Measurements from ENCODE around the gene S100A5. TPM values are rescaled to one million over a fixed set of nuclear protein-coding genes. Genes with fewer than 3 reads are reported as not detected.

S100A5 gene
- total RNA-seq, 1 donor from 2014 or later = not detected

DNA sequence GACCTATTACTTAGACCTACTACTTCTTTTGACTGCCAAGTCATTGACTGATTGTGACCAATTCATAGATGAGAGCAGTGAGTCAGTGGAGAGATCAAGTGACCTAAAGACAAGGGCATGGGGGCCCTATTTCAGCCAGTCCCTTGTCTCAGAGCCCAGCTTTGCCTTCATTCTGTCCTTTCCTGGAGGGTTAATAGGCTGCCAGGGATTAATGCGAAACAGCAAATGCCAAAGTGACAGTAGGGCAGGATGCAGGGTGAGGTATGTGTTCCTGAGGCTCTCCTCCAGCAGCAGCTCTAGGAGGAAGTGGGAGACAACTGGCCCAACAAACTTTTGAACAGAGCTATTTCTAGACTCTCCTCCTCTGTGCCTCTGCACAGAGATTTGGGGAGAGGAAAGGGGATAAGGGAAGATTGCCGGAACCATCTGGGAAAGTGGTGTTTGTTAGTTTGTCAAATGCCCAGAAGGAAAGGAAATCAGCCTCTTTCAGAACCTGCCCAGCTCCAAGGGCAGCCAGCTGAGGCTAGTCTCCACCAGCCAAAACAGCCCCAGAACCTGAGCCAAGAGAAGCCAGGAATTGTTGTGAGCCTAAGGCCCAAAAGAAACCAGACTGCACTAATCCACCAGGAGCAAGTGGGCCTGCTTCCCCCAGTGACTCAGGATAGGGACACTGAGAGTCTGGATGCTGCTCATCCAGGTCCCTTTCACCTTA lies 13.3 kb upstream of the S100A5 start:
- peaks cover 14% of the 10 kb centered on the region for H3K36me3 ChIP-seq (ENCODE audit: control insufficient read depth, insufficient read depth, low read length)
- TF ChIP-seq, protein P1, sequence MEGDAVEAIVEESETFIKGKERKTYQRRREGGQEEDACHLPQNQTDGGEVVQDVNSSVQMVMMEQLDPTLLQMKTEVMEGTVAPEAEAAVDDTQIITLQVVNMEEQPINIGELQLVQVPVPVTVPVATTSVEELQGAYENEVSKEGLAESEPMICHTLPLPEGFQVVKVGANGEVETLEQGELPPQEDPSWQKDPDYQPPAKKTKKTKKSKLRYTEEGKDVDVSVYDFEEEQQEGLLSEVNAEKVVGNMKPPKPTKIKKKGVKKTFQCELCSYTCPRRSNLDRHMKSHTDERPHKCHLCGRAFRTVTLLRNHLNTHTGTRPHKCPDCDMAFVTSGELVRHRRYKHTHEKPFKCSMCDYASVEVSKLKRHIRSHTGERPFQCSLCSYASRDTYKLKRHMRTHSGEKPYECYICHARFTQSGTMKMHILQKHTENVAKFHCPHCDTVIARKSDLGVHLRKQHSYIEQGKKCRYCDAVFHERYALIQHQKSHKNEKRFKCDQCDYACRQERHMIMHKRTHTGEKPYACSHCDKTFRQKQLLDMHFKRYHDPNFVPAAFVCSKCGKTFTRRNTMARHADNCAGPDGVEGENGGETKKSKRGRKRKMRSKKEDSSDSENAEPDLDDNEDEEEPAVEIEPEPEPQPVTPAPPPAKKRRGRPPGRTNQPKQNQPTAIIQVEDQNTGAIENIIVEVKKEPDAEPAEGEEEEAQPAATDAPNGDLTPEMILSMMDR (IDR thresholded peaks at IDR 0.05; ENCODE audit: insufficient read depth, low read length, severe bottlenecking) = no peak
- DNase-seq (ENCODE audit: low read depth) (no peak), FAIRE-seq (peak; percentile 32)
- H3K27me3 ChIP-seq (ENCODE audit: control insufficient read depth, insufficient read depth, low read length) = no peaks in the 10 kb centered on the region
- no peak overlapping the region for H3K4me3 ChIP-seq (ENCODE audit: low read depth, low read length)

DNA sequence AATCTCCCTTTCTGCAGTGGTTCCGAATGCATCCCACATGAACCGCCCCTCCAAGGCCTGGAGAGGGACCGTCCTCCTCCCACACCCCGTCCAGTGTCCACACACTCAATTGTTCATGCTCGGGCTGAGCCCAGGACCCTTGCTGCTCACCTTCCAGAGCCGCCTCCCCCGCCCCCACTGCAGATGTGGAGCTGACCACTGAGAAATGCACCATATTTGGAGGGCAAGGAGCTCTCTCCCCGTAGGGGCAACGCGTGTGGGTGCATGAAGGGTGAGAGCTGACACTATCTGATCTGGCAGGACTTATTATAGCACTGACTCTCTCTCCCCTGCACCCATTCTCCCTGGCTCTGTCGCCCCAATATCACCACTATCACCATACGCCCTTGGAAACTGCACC lies 12.4 kb upstream of the S100A5 start:
- H3K4me3 ChIP-seq (ENCODE audit: low read depth, low read length) = no peak overlapping the region
- H3K27me3 ChIP-seq (ENCODE audit: control insufficient read depth, insufficient read depth, low read length) = no peaks in the 10 kb centered on the region
- TF ChIP-seq, protein P1 (IDR thresholded peaks at IDR 0.05; ENCODE audit: insufficient read depth, low read length, severe bottlenecking) = no peak
- peaks cover 14% of the 10 kb centered on the region for H3K36me3 ChIP-seq (ENCODE audit: control insufficient read depth, insufficient read depth, low read length)
- DNase-seq (ENCODE audit: low read depth) (no peak), FAIRE-seq (no peak)

DNA sequence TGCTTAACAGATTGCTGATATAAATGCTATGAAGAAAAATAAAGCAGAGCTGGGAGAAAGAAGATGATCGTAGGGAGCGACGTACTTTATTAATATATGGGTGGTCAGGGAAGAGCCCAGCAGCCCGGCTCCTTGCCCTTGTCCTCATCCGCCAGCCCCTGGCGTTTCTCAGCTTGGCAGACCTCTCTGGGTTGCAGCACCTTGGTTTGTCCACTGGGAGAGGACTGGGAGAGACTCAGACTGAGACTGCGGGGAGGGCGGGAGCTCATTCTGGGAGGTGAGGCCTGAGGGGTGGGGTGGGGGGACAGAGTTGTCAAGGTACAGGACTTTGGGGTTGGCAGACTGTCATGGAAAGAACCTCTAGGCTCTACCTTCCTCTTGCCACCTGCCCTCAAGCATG lies 11.6 kb upstream of the S100A5 start:
- Histone ChIP-seq H3K4me3 (ENCODE audit: low read depth, low read length) (no peak overlapping the region), H3K27me3 (ENCODE audit: control insufficient read depth, insufficient read depth, low read length) (no peaks in the 10 kb centered on the region), H3K36me3 (ENCODE audit: control insufficient read depth, insufficient read depth, low read length) (peaks cover 16% of the 10 kb centered on the region)
- DNase-seq (ENCODE audit: low read depth) (no peak), FAIRE-seq (no peak)
- TF ChIP-seq, protein P1 (IDR thresholded peaks at IDR 0.05; ENCODE audit: insufficient read depth, low read length, severe bottlenecking) = peak; percentile 12

DNA sequence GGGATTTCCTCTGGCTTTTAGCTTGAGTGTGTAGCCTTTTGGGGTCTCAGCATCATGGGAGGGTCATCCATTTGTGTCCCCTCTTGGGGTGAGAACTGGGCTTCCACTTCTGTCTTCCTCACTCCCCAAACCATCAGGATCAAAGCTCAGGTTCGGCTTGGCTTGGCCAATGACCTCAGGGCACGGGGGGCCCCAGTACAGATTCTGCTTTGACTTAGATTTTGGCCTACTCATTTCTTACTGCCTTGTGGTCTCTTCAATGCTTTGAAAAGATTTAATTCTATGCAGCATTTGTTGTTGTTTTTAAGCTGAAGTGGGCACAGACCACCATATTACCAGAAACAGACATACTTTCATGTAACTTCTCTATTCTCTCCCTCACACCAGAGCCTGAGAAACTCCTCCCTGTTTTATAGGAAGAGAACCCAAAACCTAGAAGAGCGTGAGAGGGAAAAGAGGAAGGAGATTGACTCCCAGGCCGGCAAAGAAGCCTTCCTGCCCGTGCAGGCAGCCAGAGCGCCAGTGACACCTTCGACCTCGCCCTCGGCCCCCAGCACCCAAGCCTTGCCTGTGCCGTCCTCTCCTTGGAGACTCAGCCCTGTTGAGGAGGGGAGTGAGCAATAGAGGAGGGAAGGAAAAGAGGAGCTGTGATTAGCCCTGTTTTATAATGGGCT lies 10.2 kb upstream of the S100A5 start:
- no peaks in the 10 kb centered on the region for H3K27me3 ChIP-seq (ENCODE audit: control insufficient read depth, insufficient read depth, low read length)
- H3K36me3 ChIP-seq (ENCODE audit: control insufficient read depth, insufficient read depth, low read length) = peaks cover 16% of the 10 kb centered on the region
- no peak overlapping the region for H3K4me3 ChIP-seq (ENCODE audit: low read depth, low read length)
- no peak for DNase-seq (ENCODE audit: low read depth)
- TF ChIP-seq, protein P1 (IDR thresholded peaks at IDR 0.05; ENCODE audit: insufficient read depth, low read length, severe bottlenecking) = no peak
- no peak for FAIRE-seq

DNA sequence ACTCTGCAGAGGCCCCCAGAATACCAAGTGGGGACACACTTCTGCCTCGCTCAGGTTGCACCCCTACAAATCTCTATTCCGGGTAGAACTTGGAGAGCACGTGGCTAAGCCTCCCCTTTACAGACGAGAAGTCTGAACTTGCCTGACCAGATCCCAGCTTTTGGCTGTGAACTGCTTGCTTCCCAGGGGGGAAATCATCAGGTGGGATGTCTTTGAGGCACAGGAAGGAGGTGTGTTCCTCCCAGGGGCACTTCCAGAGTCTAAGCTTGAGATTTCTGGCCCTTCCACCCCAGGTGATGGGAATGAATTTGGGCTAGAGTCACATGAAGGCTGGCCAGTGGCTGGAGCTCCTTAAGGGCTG lies 9.6 kb upstream of the S100A5 start:
- peaks cover 16% of the 10 kb centered on the region for H3K36me3 ChIP-seq (ENCODE audit: control insufficient read depth, insufficient read depth, low read length)
- FAIRE-seq (no peak), DNase-seq (ENCODE audit: low read depth) (no peak)
- H3K27me3 ChIP-seq (ENCODE audit: control insufficient read depth, insufficient read depth, low read length) = no peaks in the 10 kb centered on the region
- TF ChIP-seq, protein P1 (IDR thresholded peaks at IDR 0.05; ENCODE audit: insufficient read depth, low read length, severe bottlenecking) = no peak
- no peak overlapping the region for H3K4me3 ChIP-seq (ENCODE audit: low read depth, low read length)

Measured in bronchial epithelial cell (primary cell).